ENCODE measurements around the gene C6. TPM values are rescaled to one million over a fixed set of nuclear protein-coding genes. Genes with fewer than 3 reads are reported as not detected.

C6 gene
- total RNA-seq, 2 donors from 2014 or later = 0.49 to 0.68 TPM

- Histone ChIP-seq H3K9me3 (no peaks in the 10 kb centered on the region), H3K27me3 (replicated peaks; ENCODE audit: insufficient read depth) (no peaks in the 10 kb centered on the region), H3K36me3 (no peaks in the 10 kb centered on the region), H3K4me3 (no peak overlapping the region), H3K27ac (no peak overlapping the region), H3K4me1 (ENCODE audit: control insufficient read depth in 1 of 2, low read depth in 2 of 2) (peaks cover 0 to 29% of the 10 kb centered on the region in 2 donors)
- DNase-seq (ENCODE audit: low spot score) = no peak
- ATAC-seq (ENCODE audit: insufficient number of reproducible peaks, low FRiP score, low read depth) = no peak
- TF ChIP-seq CTCF (IDR thresholded peaks at IDR 0.05) = no peak
Measured at GRCh38 chr5:41182666-41183065, 30.7 kb downstream of the C6 start.

DNA sequence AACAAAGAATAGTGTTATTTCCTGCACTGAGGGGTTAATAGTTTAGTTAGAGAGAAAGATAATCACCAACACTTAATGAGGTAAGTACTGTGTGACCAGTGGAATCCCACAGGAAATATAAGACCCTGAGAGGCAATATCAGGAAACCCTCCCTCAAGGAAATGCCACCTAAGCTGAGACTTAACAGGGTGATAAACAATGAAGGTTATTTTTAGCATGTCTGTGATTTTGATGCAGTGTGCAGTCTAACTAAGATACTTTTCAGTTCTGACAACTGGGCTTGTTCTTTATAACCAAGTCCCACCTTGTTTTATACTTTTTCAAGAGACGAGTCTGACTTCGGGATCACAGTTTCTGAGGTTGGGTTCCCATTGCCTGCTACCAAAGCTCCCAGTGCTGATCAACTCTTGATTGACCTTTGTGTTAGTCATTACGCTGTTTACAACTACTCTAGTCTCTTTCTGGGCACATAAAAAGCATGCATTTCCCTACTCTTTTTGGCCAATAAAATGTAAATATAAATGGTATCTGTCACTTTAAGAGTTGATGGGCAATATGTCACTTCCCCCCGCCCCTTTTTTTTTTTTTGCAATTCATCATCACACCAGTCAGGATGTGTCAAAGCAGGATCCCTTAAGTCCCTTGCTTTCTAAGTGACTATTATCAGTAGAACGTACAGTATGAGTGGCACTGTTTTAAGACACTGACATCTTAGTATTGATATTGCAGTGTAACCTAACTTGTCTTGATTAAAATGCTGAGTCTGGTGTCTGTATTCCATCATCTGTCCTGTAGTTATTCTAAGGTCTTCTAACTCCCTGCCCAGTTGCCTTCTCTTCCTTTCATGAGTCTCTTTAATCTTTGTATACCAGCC is 31.4 kb downstream of the C6 start:
- DNase-seq (ENCODE audit: low spot score) (no peak), ATAC-seq (ENCODE audit: insufficient number of reproducible peaks, low FRiP score, low read depth) (no peak)
- H3K4me3 ChIP-seq = no peak overlapping the region

DNA sequence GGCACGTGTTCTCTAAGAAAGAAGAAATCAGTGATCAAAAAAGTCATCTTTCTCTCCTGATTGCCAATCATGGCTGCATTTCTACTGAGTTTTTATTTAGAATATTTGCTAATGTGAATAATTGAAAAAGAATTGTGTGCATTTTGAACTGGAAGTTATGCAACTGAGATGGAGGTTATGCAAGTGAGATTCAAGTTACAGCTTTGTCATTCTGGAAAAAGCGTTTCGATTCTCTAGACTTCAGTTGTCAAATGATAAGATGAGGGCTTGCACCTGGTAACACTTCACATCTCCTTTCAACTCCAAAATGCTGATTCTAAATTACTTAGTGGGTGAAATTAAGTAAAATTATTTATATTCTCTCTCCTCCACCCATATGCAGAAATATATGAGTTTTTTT is 36.4 kb downstream of the C6 start:
- Histone ChIP-seq H3K9me3 (no peaks in the 10 kb centered on the region), H3K4me3 (no peak overlapping the region), H3K27ac (no peak overlapping the region), H3K4me1 (ENCODE audit: control insufficient read depth in 1 of 2, low read depth in 2 of 2) (peaks cover 0 to 3% of the 10 kb centered on the region in 2 donors), H3K27me3 (replicated peaks; ENCODE audit: insufficient read depth) (no peaks in the 10 kb centered on the region), H3K36me3 (no peaks in the 10 kb centered on the region)
- DNase-seq (ENCODE audit: low spot score) = no peak
- no peak for TF ChIP-seq CTCF (IDR thresholded peaks at IDR 0.05)
- no peak for ATAC-seq (ENCODE audit: insufficient number of reproducible peaks, low FRiP score, low read depth)

More for the DNA sequence above, 31.4 kb downstream of the C6 start:
- no peaks in the 10 kb centered on the region for H3K9me3 ChIP-seq
- no peak overlapping the region for H3K27ac ChIP-seq
- no peaks in the 10 kb centered on the region for H3K36me3 ChIP-seq
- H3K27me3 ChIP-seq (replicated peaks; ENCODE audit: insufficient read depth) = no peaks in the 10 kb centered on the region
- H3K4me1 ChIP-seq (ENCODE audit: control insufficient read depth in 1 of 2, low read depth in 2 of 2) = peaks cover 0 to 29% of the 10 kb centered on the region in 2 donors
- TF ChIP-seq CTCF (IDR thresholded peaks at IDR 0.05) = no peak

- H3K36me3 ChIP-seq = no peaks in the 10 kb centered on the region
- TF ChIP-seq CTCF (IDR thresholded peaks at IDR 0.05) = no peak
- H3K9me3 ChIP-seq = no peaks in the 10 kb centered on the region
- no peak for ATAC-seq (ENCODE audit: insufficient number of reproducible peaks, low FRiP score, low read depth)
- no peaks in the 10 kb centered on the region for H3K27me3 ChIP-seq (replicated peaks; ENCODE audit: insufficient read depth)
- no peak overlapping the region for H3K4me3 ChIP-seq
- no peak overlapping the region for H3K27ac ChIP-seq
- H3K4me1 ChIP-seq (ENCODE audit: control insufficient read depth in 1 of 2, low read depth in 2 of 2) = no peaks in the 10 kb centered on the region
- DNase-seq (ENCODE audit: low spot score) = no peak
Measured at GRCh38 chr5:41172012-41172411, 41.3 kb downstream of the C6 start.

DNA sequence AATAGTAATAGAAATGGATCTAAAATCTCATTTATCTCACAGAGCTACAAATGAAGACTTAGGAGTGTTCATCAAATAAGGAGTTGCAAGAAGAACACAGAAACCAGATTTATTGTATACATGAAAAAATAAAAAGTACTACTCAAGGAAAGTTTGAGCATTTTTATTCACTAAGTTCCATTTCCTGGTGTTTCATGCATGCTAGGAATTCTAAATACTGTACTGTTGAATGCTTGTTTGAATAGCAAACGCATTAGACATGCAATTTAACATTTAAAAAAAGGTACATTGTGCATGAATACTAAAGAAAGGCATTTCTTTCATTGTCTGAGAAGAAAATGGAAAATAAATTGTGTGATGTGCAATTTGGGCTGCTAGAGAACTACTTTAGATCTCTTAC is 52.1 kb downstream of the C6 start:
- Histone ChIP-seq H3K27me3 (replicated peaks; ENCODE audit: insufficient read depth) (no peaks in the 10 kb centered on the region), H3K4me1 (ENCODE audit: control insufficient read depth in 1 of 2, low read depth in 2 of 2) (peaks cover 0 to 15% of the 10 kb centered on the region in 2 donors), H3K9me3 (no peaks in the 10 kb centered on the region), H3K36me3 (no peaks in the 10 kb centered on the region), H3K4me3 (no peak overlapping the region), H3K27ac (no peak overlapping the region)
- no peak for ATAC-seq (ENCODE audit: insufficient number of reproducible peaks, low FRiP score, low read depth)
- TF ChIP-seq CTCF (IDR thresholded peaks at IDR 0.05) = no peak
- no peak for DNase-seq (ENCODE audit: low spot score)
